ENCODE data around the gene SRGAP2.
"Not testable (repeated sequence)": the region's sequence is repeated elsewhere in the genome, so short reads cannot be mapped to it uniquely, and the experiment has no call there.

DNA sequence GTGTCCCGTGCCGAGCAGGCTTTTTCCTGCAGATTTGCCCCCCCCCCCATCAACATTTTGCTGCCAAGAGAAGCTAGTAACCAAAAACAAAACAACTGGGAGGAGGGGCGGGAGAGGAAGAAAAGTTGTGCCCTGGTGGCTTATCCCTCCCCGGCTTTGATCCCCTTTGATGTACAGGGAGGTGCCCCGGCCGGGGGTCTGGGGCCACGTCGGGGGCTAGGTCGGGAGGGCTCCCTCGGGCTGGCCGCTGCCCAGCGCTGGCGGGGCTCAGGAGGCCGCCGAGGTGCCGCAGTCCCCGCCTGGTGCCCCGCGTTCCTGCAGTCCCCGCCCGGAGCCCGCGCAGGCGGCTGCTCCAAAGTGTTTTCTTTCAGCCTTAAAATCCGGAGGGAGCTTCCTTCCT is 1.5 kb downstream of the SRGAP2 start:
- TF ChIP-seq, protein P1, sequence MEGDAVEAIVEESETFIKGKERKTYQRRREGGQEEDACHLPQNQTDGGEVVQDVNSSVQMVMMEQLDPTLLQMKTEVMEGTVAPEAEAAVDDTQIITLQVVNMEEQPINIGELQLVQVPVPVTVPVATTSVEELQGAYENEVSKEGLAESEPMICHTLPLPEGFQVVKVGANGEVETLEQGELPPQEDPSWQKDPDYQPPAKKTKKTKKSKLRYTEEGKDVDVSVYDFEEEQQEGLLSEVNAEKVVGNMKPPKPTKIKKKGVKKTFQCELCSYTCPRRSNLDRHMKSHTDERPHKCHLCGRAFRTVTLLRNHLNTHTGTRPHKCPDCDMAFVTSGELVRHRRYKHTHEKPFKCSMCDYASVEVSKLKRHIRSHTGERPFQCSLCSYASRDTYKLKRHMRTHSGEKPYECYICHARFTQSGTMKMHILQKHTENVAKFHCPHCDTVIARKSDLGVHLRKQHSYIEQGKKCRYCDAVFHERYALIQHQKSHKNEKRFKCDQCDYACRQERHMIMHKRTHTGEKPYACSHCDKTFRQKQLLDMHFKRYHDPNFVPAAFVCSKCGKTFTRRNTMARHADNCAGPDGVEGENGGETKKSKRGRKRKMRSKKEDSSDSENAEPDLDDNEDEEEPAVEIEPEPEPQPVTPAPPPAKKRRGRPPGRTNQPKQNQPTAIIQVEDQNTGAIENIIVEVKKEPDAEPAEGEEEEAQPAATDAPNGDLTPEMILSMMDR (IDR thresholded peaks at IDR 0.05), result not testable (repeated sequence)
- TF ChIP-seq POLR2A, POLR2AphosphoS5, EP300 (IDR thresholded peaks at IDR 0.05): not testable (repeated sequence)
